Measurements from ENCODE around the gene UBXN10. TPM values are rescaled to one million over a fixed set of nuclear protein-coding genes. Genes with fewer than 3 reads are reported as not detected.

Gene UBXN10
- total and polyA plus RNA-seq, 8 donors, result 1.8 to 6.4 (median 4.6) TPM

- no peak for DNase-seq
- Histone ChIP-seq H3K27ac (no peak overlapping the region), H3K9me3 (no peaks in the 10 kb centered on the region), H3K4me1 (peaks cover 0 to 12% of the 10 kb centered on the region in 2 donors), H3K36me3 (no peaks in the 10 kb centered on the region), H3K4me3 (no peak overlapping the region), H3K27me3 (peaks cover 0 to 54% of the 10 kb centered on the region in 2 donors)
- ATAC-seq, result no peak
- TF ChIP-seq, protein P1, sequence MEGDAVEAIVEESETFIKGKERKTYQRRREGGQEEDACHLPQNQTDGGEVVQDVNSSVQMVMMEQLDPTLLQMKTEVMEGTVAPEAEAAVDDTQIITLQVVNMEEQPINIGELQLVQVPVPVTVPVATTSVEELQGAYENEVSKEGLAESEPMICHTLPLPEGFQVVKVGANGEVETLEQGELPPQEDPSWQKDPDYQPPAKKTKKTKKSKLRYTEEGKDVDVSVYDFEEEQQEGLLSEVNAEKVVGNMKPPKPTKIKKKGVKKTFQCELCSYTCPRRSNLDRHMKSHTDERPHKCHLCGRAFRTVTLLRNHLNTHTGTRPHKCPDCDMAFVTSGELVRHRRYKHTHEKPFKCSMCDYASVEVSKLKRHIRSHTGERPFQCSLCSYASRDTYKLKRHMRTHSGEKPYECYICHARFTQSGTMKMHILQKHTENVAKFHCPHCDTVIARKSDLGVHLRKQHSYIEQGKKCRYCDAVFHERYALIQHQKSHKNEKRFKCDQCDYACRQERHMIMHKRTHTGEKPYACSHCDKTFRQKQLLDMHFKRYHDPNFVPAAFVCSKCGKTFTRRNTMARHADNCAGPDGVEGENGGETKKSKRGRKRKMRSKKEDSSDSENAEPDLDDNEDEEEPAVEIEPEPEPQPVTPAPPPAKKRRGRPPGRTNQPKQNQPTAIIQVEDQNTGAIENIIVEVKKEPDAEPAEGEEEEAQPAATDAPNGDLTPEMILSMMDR (IDR thresholded peaks at IDR 0.05), result no peak
- intact Hi-C loops (cut with DNase I), result no loop called here
Measured at GRCh38 chr1:20209471-20209870, 23.6 kb downstream of the UBXN10 start.

DNA sequence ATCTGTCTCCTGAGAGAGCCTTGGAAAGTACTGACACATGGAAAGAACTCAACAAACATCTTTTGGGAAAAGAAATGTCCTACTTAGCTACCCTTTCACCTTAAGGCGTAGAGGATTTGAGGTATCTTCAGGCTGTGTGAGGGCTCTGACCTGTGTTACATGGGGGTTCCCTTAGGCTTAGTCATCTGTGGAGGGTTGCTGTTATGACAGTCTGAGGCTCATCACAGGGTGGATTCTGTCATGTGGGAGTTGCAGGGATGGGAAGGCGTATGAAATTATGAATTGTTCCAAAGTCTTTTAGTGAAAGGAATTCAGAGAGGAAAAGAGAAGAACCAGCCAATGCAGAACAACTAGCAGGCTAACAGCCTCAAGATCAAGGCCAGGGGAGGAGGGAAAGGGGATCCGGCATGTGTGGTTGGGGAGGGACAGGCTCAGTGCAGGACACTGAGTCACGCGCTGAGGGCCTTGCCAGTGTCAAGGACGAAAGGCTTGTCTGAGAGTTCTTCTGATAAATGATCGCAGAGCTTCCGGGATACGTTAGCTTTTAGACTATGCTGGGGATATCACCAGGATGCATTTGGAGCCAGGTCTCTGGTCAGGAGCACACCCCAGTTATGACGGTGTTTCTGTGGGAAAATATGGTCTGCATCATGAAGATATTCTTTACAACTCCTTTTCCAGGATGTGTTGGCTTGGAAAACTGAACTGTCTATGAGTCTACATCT, 25.0 kb downstream of the UBXN10 start:
- Histone ChIP-seq H3K4me1 (peaks cover 0 to 12% of the 10 kb centered on the region in 2 donors), H3K27ac (no peak overlapping the region), H3K36me3 (no peaks in the 10 kb centered on the region), H3K4me3 (no peak overlapping the region), H3K27me3 (peaks cover 0 to 66% of the 10 kb centered on the region in 2 donors), H3K9me3 (no peaks in the 10 kb centered on the region)
- intact Hi-C loops (cut with DNase I), result loop anchor here in 1 of 2 donors (5.0 kb wide), 1 partner anchor 281 kb away; no protein-coding TSS in a partner anchor
- ATAC-seq (no peak), DNase-seq (no peak)
- TF ChIP-seq, protein P1 (IDR thresholded peaks at IDR 0.05), result no peak

GRCh38 chr1:20211511-20211931, 25.6 kb downstream of the UBXN10 start:
- ATAC-seq (peak; percentile 26), DNase-seq (no peak)
- Histone ChIP-seq H3K27me3 (peaks cover 0 to 72% of the 10 kb centered on the region in 2 donors), H3K4me3 (no peak overlapping the region), H3K9me3 (no peaks in the 10 kb centered on the region), H3K4me1 (peaks cover 0 to 12% of the 10 kb centered on the region in 2 donors), H3K36me3 (no peaks in the 10 kb centered on the region), H3K27ac (no peak overlapping the region)
- intact Hi-C loops (cut with DNase I), result loop anchor here in 1 of 2 donors (5.0 kb wide), 1 partner anchor 281 kb away; no protein-coding TSS in a partner anchor
- TF ChIP-seq, protein P1 (IDR thresholded peaks at IDR 0.05), result no peak

GRCh38 chr1:20212085-20212684, 26.3 kb downstream of the UBXN10 start:
- intact Hi-C loops (cut with DNase I), result loop anchor here in 1 of 2 donors (5.0 kb wide), 1 partner anchor 280 kb away; no protein-coding TSS in a partner anchor
- no peak overlapping the region for H3K27ac ChIP-seq
- TF ChIP-seq, protein P1 (IDR thresholded peaks at IDR 0.05), result no peak
- no peaks in the 10 kb centered on the region for H3K36me3 ChIP-seq
- no peak for DNase-seq
- no peak overlapping the region for H3K4me3 ChIP-seq
- peaks cover 0 to 12% of the 10 kb centered on the region in 2 donors for H3K4me1 ChIP-seq
- ATAC-seq, result no peak
- no peaks in the 10 kb centered on the region for H3K9me3 ChIP-seq
- H3K27me3 ChIP-seq, result peaks cover 0 to 76% of the 10 kb centered on the region in 2 donors
